Measurements from ENCODE around the gene SCAMP2.

Gene SCAMP2

DNA sequence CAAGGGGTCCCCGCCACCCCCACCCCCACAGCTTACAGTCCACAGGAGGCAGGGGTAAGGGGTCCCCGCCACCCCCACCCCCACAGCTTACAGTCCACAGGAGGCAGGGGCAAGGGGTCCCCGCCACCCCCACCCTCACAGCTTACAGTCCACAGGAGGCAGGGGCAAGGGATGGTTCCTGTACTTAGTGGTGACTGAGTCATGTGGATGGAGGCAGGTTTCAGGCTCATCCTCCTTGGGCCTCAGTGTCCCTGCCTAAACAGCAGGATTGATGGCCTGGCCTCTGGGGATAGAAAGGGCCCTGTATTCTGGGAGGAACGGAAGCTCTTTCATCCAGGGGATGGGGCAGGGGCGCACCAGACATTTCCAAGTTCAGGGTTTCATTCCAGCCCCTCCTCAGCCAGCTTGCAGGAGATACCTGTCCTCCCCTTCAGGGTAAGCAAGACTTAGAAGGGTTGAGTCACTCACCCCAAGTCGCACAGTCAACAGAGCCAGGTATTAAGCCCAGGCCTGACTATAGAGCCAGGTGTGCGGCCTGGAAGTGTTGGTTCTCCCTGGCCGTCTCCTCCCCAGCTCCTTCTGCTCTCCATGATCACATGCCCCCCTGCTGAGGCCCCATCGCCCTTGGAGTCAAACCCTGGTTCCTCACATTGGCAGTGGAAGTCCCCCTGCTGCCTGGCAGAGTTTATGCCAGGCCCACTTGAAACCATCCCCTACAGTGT, 78.8 kb downstream of the SCAMP2 start:
- ATAC-seq, result no peak

More for the DNA sequence above, 78.8 kb downstream of the SCAMP2 start:
- DNase-seq, result no peak

Data from stimulated activated naive CD8-positive, alpha-beta T cell treated with anti-CD3 and anti-CD28 coated beads, Interleukin-15, Interleukin-2, amounts not matched to agents 100 U/mL and 50 U/mL, for 24 hours (primary cell).